Muscle layer of duodenum (tissue), 2 donors: ENCODE data around the gene AMFR.
"Not testable (repeated sequence)": the region's sequence is repeated elsewhere in the genome, so short reads cannot be mapped to it uniquely, and the experiment has no call there.

Experiments used
- H3K27ac ChIP-seq: one replicate; pipeline ENCODE4 v1.7.0; 2013; ENCODE audit warnings: mild to moderate bottlenecking, low read length
- H3K27me3 ChIP-seq: one replicate; pipeline ENCODE4 v1.7.0; 2013; ENCODE audit warnings: low read depth, mild to moderate bottlenecking, control low read depth, low read length
- H3K36me3 ChIP-seq, 2 donors: one replicate each; pipeline ENCODE4 v1.7.0; 2013; ENCODE audit warnings: low read length in 2 of 2, control low read depth in 1 of 2, mild to moderate bottlenecking in 1 of 2; ENCODE audit not compliant: insufficient read depth in 2 of 2, control insufficient read depth in 1 of 2
- H3K4me1 ChIP-seq, 2 donors: one replicate each; pipeline ENCODE4 v1.7.0; 2013; ENCODE audit warnings: low read length in 2 of 2, mild to moderate bottlenecking in 2 of 2, control low read depth in 1 of 2, moderate library complexity in 1 of 2; ENCODE audit not compliant: insufficient read depth in 2 of 2, control insufficient read depth in 1 of 2
- H3K4me3 ChIP-seq, 2 donors: one replicate each; pipeline ENCODE4 v1.7.0; 2013; ENCODE audit warnings: low read length in 2 of 2, low read depth in 1 of 2, mild to moderate bottlenecking in 1 of 2
- H3K9me3 ChIP-seq, 2 donors: one replicate each; pipeline ENCODE4 v1.7.0; 2013; ENCODE audit warnings: low read length in 2 of 2, control low read depth in 1 of 2, mild to moderate bottlenecking in 1 of 2; ENCODE audit not compliant: control insufficient read depth in 1 of 2
- donor health status: healthy.

AMFR gene

DNA sequence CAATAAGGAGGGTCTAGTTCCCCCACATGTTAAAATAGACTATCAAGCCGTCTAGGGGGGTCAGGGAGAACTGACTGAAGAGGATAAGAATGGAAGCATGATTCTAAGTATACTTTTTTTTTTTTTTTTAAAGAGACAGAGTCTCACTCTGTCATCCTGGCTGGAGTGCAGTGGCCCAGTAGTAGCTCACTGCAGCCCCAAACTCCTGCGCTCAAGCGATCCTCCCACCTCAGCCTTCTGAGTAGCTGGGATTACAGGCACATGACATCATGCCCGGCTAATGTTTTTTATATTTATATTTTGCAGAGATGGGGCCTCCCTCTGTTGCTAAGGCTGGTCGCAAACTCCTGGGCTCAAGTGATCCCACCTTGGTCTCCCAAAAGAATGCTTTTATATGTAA lies 14.2 kb downstream of the AMFR start:
- Histone ChIP-seq H3K9me3 (no peaks in the 10 kb centered on the region), H3K4me3 (no peak overlapping the region), H3K27me3 (no peaks in the 10 kb centered on the region), H3K36me3 (peaks cover 17 to 37% of the 10 kb centered on the region in 2 donors), H3K4me1 (peaks cover 4 to 7% of the 10 kb centered on the region in 2 donors), H3K27ac (no peak overlapping the region)

DNA sequence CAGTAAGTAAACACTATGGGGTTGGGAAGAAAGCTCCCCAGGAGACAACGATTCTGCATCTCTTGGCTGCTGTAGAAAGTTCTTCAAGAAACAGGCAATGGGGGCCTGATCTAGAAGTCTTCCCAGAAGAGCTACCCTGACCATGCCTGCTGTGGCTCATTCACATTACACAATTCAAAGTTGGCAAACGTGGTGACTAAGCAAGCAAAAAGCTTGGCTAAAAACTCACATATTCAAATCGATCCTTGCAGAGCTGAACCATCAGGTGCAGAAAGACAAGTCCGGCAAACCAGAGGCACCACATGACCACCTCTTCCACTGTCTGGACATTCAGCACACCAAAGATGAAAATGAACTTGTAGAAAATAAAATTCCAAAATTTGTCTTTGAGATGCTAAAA lies 16.1 kb downstream of the AMFR start:
- no peaks in the 10 kb centered on the region for H3K27me3 ChIP-seq
- peaks cover 0 to 1% of the 10 kb centered on the region in 2 donors for H3K4me1 ChIP-seq
- no peaks in the 10 kb centered on the region for H3K9me3 ChIP-seq
- peak overlapping the region; percentile 39 for H3K27ac ChIP-seq
- peaks cover 28 to 51% of the 10 kb centered on the region in 2 donors for H3K36me3 ChIP-seq
- no peak overlapping the region for H3K4me3 ChIP-seq

DNA sequence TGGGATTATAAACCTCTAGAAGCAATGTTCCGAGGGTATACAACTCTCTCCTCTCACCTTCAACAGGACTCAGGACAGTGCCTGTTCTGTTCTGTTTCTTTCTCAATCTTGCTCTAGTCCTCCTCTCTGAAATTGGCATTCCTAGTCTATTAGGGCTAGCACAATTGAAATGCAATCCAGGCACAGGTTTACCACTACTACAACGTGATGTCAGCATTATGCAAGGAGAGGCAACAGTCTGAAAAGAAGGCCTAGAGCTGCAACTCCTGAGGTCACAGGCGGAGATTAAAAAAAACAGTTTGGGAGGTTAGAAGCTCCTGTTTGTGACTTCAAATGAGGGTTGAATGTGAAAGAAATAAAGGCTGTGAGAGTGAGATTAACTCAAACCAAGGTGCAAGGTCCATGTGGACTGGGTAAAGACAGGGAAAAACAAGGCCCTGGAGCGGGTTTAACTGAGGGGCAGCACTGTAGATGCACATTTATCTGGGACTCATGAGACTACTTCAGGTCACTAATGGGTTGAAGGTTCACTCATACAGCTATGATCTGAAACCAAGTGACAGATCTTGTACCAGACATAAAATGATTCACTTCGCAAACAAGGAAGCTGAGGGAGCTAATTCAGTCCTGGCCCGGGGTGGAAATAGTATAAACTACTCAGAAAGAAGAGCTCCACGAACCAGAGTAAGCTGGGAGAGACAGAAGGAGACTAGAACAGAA lies 16.8 kb downstream of the AMFR start:
- Histone ChIP-seq H3K36me3 (peaks cover 29 to 54% of the 10 kb centered on the region in 2 donors), H3K27me3 (no peaks in the 10 kb centered on the region), H3K4me3 (no peak overlapping the region), H3K4me1 (no peaks in the 10 kb centered on the region), H3K27ac (peak overlapping the region; percentile 42), H3K9me3 (no peaks in the 10 kb centered on the region)

DNA sequence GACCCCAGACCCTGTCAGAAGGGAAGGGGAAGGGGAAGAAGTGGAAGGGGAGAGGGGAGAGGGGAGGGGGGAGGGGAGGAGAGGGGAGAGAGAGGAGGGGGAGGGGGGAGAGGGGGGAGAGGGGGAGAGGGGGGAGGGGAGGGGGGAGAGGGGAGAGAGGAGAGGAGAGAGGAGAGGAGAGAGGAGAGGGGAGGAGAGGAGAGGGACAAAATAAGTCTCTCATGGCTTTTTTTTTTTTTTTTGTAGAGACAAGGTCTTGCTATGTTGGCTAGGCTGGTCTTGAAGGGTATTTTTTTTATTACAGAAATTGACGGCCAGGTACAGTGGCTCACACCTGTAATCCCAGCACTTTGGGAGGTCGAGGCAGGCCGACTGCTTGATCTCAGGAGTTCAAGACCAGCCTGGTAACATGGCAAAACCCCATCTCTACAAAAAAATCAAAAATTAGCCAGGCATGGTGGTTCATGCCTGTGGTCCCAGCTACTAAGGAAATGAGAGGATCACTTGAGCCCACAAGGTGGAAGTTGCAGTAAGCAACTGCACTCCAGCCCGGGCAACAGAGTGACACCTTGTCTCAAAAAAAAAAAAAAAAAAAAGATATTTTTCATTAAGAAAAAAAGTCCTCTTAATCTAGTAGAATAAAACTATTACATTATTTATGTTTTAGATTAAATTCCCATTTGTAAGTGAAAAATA lies 19.2 kb downstream of the AMFR start:
- no peaks in the 10 kb centered on the region for H3K4me1 ChIP-seq
- H3K4me3 ChIP-seq: no peak overlapping the region
- H3K36me3 ChIP-seq: peaks cover 41 to 58% of the 10 kb centered on the region in 2 donors
- H3K27ac ChIP-seq: no peak overlapping the region
- H3K27me3 ChIP-seq: no peaks in the 10 kb centered on the region
- no peaks in the 10 kb centered on the region for H3K9me3 ChIP-seq

DNA sequence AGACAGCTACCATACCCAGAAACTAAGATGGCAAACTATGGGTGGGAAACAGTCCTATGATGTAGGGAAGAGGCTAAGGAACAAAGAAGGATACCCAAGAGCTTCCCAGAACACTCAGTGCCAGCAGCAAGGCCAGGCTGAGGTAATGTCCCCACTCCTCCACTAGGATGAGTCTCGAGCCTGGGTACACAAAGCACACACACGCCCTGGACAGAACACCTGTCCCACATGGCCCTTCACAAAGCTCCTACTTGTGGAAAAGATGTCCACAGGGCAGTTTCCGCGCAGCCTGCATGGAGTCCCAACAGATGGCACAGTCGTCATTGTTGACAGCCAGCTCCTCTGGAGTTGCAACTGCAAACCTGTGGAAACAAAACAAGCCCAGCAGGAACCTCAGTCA lies 23.9 kb downstream of the AMFR start:
- no peak overlapping the region for H3K27ac ChIP-seq
- no peaks in the 10 kb centered on the region for H3K9me3 ChIP-seq
- H3K27me3 ChIP-seq: no peaks in the 10 kb centered on the region
- H3K36me3 ChIP-seq: peaks cover 34 to 50% of the 10 kb centered on the region in 2 donors
- no peaks in the 10 kb centered on the region for H3K4me1 ChIP-seq
- H3K4me3 ChIP-seq: no peak overlapping the region

DNA sequence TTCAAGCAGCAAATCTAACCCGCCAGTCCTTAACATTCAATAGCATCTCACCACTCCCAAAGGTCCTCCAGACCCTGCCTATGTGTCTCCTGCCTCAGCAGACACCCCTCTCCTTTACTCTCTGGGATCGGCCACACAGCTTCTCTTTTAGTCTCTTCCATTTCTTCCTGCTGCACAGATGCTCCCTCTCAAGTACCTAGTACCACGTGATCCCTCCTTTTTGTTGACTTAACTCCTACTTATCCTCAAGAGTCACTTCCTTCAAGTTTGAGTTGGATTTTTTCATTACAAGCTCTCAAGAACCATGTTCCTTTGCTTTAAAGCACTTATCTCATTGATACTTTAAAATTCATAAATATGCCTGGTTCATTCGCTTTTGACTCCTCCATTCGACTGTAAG lies 24.9 kb downstream of the AMFR start:
- H3K36me3 ChIP-seq: peaks cover 34 to 48% of the 10 kb centered on the region in 2 donors
- H3K27ac ChIP-seq: no peak overlapping the region
- H3K9me3 ChIP-seq: no peaks in the 10 kb centered on the region
- H3K4me3 ChIP-seq: no peak overlapping the region
- H3K4me1 ChIP-seq: no peaks in the 10 kb centered on the region
- no peaks in the 10 kb centered on the region for H3K27me3 ChIP-seq

DNA sequence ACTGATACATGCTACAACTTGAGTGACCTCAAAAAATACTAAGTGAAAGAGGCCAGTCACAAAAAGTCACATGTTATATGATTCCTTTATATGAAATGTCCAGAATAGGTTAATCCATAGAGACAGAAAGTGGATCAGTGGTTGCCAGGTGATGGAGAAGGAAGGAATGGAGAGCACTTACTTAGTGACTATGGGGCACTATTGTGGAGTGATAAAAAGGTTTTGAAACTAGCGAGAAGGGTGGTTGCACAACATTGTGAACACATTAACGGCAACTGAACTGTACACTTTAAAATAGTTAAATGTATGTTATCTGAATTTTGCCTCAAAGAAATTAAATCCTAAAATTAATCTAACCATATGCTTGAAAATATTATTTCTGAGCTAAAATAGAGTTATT lies 25.9 kb downstream of the AMFR start:
- H3K27me3 ChIP-seq: no peaks in the 10 kb centered on the region
- H3K4me3 ChIP-seq: no peak overlapping the region
- H3K36me3 ChIP-seq: peaks cover 26 to 39% of the 10 kb centered on the region in 2 donors
- H3K27ac ChIP-seq: no peak overlapping the region
- H3K9me3 ChIP-seq: no peaks in the 10 kb centered on the region
- H3K4me1 ChIP-seq: no peaks in the 10 kb centered on the region

DNA sequence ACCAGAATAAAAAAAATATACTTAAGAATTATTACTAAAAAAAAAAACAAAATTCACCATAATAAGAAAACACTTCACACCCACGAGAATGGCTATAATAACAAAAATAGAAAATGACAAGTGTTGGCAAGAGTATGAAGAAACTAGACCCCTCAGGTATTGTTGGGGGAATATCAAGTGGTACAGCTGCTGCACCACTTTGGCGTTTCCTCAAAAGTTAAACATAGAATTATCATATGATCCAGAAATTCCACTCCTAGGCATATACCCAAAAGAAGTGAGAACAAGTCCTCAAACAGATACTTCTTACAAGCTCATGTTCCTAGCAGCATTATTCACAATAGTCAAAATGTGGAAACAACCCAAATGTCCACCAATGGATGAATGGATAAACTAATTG lies 26.3 kb downstream of the AMFR start:
- peaks cover 22 to 35% of the 10 kb centered on the region in 2 donors for H3K36me3 ChIP-seq
- no peaks in the 10 kb centered on the region for H3K9me3 ChIP-seq
- H3K4me3 ChIP-seq: no peak overlapping the region
- H3K4me1 ChIP-seq: no peaks in the 10 kb centered on the region
- H3K27me3 ChIP-seq: no peaks in the 10 kb centered on the region
- H3K27ac ChIP-seq: no peak overlapping the region

DNA sequence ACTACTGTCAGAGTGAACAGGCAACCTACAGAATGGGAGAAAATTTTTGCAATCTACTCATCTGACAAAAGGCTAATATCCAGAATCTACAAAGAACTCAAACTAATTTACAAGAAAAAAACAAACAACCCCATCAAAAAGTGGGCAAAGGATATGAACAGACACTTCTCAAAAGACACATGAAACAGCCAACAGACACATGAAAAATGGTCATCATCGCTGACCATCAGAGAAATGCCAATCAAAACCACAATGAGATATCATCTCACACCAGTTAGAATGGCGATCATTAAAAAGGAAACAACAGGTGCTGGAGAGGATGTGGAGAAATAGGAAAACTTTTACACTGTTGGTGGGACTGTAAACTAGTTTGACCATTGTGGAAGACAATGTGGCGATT lies 28.6 kb downstream of the AMFR start:
- H3K27ac ChIP-seq: not testable (repeated sequence)

DNA sequence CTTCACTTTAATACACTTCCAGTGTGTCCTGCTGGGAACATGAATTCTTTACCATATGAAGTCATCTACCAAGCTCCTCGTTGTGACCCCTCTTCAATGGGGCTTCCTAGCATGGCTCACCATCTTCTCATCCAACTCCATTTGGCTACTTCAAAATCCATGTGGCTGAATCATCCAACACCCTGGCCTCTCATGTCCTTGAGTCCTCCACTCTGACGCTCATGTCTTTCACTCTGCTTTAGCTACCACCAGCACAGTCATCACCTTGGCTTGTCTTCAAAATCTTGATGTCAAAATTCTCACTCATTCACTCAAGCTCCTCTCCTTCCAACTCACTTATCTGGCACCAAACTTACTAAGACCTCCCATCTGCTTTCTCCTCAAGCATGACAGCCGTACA lies 35.8 kb downstream of the AMFR start:
- Histone ChIP-seq H3K36me3 (peaks cover 32 to 58% of the 10 kb centered on the region in 2 donors), H3K27me3 (no peaks in the 10 kb centered on the region), H3K9me3 (no peaks in the 10 kb centered on the region), H3K27ac (no peak overlapping the region), H3K4me3 (no peak overlapping the region), H3K4me1 (no peaks in the 10 kb centered on the region)

More for the DNA sequence above, 28.6 kb downstream of the AMFR start:
- H3K36me3 ChIP-seq: peaks cover 12 to 20% of the 10 kb centered on the region in 2 donors
- H3K9me3 ChIP-seq, H3K27me3 ChIP-seq, H3K4me3 ChIP-seq, H3K4me1 ChIP-seq: not testable (repeated sequence)

DNA sequence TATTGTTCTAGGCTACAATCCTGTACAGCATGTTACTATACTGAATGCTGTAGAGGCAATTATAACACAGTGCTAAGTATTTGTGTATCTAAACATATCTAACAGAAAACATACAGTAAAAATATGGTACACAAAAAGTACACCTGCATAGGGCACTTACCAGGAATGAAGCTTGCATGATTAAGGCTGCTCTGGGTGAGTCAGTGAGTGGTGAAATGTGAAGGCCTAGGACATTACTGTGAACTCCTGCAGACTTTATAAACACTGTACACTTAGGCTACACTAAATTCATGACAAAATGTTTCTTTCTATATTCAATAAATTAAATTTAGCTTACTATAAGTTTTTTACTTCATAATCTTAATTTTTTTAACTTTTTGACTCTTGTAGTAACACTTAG lies 37.1 kb downstream of the AMFR start:
- Histone ChIP-seq H3K36me3 (peaks cover 45 to 69% of the 10 kb centered on the region in 2 donors), H3K27me3 (no peaks in the 10 kb centered on the region), H3K27ac (no peak overlapping the region), H3K4me3 (no peak overlapping the region), H3K4me1 (no peaks in the 10 kb centered on the region), H3K9me3 (no peaks in the 10 kb centered on the region)
